ENCODE results near the gene PRSS2. TPM values are rescaled to one million over a fixed set of nuclear protein-coding genes. Genes with fewer than 3 reads are reported as not detected.
A peak's percentile ranks its signal among the peaks of the same experiment; 100 is the strongest.

PRSS2 gene
- total RNA-seq, 2 donors from 2014 or later = 105 TPM; not detected in 1

- Histone ChIP-seq H3K27me3 (peaks cover 6% of the 10 kb centered on the region), H3K27ac (no peak overlapping the region), H3K4me1 (no peaks in the 10 kb centered on the region), H3K9ac (ENCODE audit: low read depth in 2 of 2, low read length in 2 of 2) (no peak overlapping the region), H3K9me3 (no peaks in the 10 kb centered on the region), H3K36me3 (no peaks in the 10 kb centered on the region), H3K4me3 (no peak overlapping the region)
- intact Hi-C loops (cut with DNase I) = no loop called here
- TF ChIP-seq CTCF (IDR thresholded peaks at IDR 0.05) = no peak
- DNase-seq = no peak
These were observed 31.5 kb downstream of the PRSS2 start for GRCh38 chr7:142802301-142802700.

GRCh38 chr7:142803901-142804300, 33.1 kb downstream of the PRSS2 start:
- Histone ChIP-seq H3K9ac (ENCODE audit: low read depth in 2 of 2, low read length in 2 of 2) (no peak overlapping the region), H3K9me3 (no peaks in the 10 kb centered on the region), H3K4me1 (no peaks in the 10 kb centered on the region), H3K36me3 (no peaks in the 10 kb centered on the region), H3K4me3 (no peak overlapping the region), H3K27ac (no peak overlapping the region), H3K27me3 (no peaks in the 10 kb centered on the region)
- DNase-seq = no peak
- intact Hi-C loops (cut with DNase I) = no loop called here
- no peak for TF ChIP-seq CTCF (IDR thresholded peaks at IDR 0.05)

- Histone ChIP-seq H3K27me3 (no peaks in the 10 kb centered on the region), H3K4me3 (no peak overlapping the region), H3K9me3 (no peaks in the 10 kb centered on the region), H3K27ac (peak overlapping the region; percentile 24), H3K4me1 (no peaks in the 10 kb centered on the region), H3K36me3 (no peaks in the 10 kb centered on the region), H3K9ac (ENCODE audit: low read depth in 2 of 2, low read length in 2 of 2) (no peak overlapping the region)
- no peak for TF ChIP-seq CTCF (IDR thresholded peaks at IDR 0.05)
- DNase-seq = no peak
- intact Hi-C loops (cut with DNase I) = no loop called here
These were observed 34.0 kb downstream of the PRSS2 start for GRCh38 chr7:142804728-142805207.

GRCh38 chr7:142805350-142806021, 34.7 kb downstream of the PRSS2 start:
- no peaks in the 10 kb centered on the region for H3K9me3 ChIP-seq
- intact Hi-C loops (cut with DNase I) = no loop called here
- H3K4me1 ChIP-seq = no peaks in the 10 kb centered on the region
- H3K36me3 ChIP-seq = no peaks in the 10 kb centered on the region
- peak overlapping the region; percentile 24 for H3K27ac ChIP-seq
- no peak overlapping the region for H3K9ac ChIP-seq (ENCODE audit: low read depth in 2 of 2, low read length in 2 of 2)
- no peaks in the 10 kb centered on the region for H3K27me3 ChIP-seq
- no peak for DNase-seq
- no peak for TF ChIP-seq CTCF (IDR thresholded peaks at IDR 0.05)
- H3K4me3 ChIP-seq = no peak overlapping the region

- H3K27ac ChIP-seq = peak overlapping the region; percentile 24
- no peaks in the 10 kb centered on the region for H3K4me1 ChIP-seq
- no peaks in the 10 kb centered on the region for H3K36me3 ChIP-seq
- DNase-seq = no peak
- intact Hi-C loops (cut with DNase I) = no loop called here
- no peaks in the 10 kb centered on the region for H3K9me3 ChIP-seq
- no peak overlapping the region for H3K9ac ChIP-seq (ENCODE audit: low read depth in 2 of 2, low read length in 2 of 2)
- no peaks in the 10 kb centered on the region for H3K27me3 ChIP-seq
- no peak for TF ChIP-seq CTCF (IDR thresholded peaks at IDR 0.05)
- no peak overlapping the region for H3K4me3 ChIP-seq
These were observed 35.2 kb downstream of the PRSS2 start for GRCh38 chr7:142806022-142806356.

All from colonic mucosa (tissue), 4 donors.